ENCODE data around the gene ACTL6A.

DNA sequence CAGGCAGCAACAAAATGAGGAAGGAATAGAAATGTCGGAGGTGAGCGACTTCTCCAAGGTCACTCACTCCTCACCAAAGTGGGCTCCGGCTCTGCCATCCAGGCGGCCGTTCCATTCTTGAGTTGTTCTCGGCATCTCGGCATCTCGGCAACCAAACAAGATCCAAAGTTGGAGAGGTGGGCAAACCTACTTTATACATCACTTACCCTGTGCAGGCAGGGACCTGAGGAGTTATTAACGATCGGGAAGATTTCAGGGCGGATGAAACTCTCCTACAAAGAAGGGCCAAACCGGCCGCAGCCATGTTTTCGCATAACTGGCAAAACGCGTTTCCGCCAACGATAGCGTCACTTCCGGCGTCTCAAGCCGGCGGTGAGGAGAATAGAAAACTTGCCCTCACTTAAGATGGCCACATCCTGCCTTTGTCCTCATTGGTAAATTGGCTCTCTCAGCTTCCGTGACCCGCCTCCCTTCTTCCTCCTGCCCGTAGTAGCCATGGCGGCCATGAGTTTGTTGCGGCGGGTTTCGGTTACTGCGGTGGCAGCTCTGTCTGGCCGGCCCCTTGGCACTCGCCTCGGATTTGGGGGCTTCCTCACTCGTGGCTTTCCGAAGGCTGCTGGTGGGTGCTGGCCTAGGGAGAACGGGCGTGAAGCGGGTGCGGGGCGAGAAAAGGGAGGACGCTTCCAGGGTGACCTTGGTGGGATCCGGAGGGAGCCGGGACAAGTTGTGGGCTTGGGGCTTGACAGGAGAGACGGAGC lies 41.8 kb downstream of the ACTL6A start, which contains the start of the genes MRPL47 and NDUFB5:
- TF ChIP-seq TAF1 (IDR thresholded peaks at IDR 0.05; ENCODE audit: low read depth) (peak; percentile 98), YY1 (IDR thresholded peaks at IDR 0.05; ENCODE audit: low read depth) (peak; percentile 100), CEBPB (IDR thresholded peaks at IDR 0.05) (no peak), NFIC (IDR thresholded peaks at IDR 0.05) (no peak; the same call in 1 of the 2 replicates), ZBTB7A (IDR thresholded peaks at IDR 0.05; ENCODE audit: low read depth) (no peak)
- TF ChIP-seq, protein P1, sequence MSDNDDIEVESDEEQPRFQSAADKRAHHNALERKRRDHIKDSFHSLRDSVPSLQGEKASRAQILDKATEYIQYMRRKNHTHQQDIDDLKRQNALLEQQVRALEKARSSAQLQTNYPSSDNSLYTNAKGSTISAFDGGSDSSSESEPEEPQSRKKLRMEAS (IDR thresholded peaks at IDR 0.05), result peak; percentile 83
- TF ChIP-seq, protein P2, sequence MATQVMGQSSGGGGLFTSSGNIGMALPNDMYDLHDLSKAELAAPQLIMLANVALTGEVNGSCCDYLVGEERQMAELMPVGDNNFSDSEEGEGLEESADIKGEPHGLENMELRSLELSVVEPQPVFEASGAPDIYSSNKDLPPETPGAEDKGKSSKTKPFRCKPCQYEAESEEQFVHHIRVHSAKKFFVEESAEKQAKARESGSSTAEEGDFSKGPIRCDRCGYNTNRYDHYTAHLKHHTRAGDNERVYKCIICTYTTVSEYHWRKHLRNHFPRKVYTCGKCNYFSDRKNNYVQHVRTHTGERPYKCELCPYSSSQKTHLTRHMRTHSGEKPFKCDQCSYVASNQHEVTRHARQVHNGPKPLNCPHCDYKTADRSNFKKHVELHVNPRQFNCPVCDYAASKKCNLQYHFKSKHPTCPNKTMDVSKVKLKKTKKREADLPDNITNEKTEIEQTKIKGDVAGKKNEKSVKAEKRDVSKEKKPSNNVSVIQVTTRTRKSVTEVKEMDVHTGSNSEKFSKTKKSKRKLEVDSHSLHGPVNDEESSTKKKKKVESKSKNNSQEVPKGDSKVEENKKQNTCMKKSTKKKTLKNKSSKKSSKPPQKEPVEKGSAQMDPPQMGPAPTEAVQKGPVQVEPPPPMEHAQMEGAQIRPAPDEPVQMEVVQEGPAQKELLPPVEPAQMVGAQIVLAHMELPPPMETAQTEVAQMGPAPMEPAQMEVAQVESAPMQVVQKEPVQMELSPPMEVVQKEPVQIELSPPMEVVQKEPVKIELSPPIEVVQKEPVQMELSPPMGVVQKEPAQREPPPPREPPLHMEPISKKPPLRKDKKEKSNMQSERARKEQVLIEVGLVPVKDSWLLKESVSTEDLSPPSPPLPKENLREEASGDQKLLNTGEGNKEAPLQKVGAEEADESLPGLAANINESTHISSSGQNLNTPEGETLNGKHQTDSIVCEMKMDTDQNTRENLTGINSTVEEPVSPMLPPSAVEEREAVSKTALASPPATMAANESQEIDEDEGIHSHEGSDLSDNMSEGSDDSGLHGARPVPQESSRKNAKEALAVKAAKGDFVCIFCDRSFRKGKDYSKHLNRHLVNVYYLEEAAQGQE (IDR thresholded peaks at IDR 0.05; ENCODE audit: low read depth), result no peak

Data from Ishikawa (cell line).